Measurements from ENCODE around the gene TPM2.

TPM2 gene

DNA sequence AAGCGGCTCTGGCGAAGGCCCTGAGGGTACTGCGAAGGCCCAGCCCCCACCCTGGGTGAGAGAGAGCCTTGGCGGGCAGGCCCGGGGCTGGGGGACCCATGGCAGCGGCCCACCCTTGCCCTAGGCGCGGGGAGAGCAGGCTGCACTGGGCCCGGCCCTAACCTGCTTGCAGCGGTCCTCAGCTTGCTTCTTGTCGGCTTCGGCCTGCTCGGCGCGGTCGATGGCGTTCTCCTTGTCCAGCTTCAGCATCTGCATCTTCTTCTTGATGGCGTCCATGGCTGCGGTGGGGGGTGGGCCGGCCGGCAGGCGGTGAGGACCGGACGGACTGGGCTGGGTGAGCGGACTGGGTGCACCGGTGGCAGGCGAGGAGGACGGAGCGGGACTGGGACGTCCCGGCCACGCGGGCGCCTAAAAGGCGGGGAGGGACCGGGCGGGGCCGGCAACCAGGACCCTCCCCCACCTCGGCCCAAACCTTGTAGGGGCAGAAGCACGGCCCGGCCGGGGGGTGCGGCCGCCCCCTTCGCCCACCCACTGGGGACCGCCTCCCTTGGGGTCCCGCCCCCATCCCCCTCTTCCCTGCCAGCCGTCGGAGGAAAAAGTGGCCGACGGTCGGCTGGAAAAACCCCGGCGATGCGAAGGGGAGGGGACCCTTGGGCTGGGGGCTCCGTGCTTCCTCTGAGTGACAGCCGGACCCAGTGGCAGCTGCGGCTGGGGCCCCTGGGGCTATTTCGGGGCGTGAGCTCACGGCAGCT is at the start of gene TPM2:
Gene TPM2, minus strand, starts transcription at position 384 of the 752 bp plus-strand sequence. Its CDS starts 108 bp downstream, at position 276.
- no peak for DNase-seq

DNA sequence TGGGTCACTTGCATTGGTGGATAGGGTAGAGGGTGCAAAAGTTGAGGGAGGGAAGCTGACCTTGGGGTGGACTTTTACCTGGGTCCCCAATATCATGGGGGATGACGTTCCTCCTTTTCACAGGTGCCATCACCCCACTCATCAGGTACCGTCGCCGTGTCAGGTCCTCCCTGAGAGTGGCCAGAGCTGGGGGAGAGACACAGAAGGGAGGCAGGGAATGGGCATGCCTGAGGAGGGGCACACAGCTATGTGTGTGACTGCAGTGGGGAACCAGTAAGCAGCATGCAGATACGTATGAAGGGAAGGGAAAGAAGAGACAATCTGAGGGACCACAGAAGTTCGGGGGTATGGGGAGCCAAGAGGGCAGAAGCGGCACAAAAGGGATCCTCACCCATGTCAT is 49.2 kb upstream of the TPM2 start:
- no peak for DNase-seq

DNA sequence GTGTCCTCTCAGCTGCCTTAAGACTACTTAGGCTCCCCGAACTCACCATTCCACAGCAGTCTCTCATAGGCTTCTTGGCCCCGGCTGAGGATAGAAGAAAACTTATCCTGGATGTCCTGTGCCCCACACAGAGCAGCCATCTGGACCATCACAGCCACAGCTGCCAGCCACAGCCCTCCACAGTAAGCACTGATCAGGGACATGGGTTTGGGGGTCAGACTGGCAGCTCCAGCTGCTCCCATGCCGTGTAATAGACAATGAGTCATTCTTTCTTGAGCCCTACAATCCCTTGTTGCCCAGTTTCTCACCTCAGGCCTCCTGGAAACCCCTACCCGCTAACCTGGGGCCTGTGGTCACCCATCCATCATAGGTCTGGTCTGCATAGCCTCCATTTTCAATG is 48.5 kb upstream of the TPM2 start:
- DNase-seq = no peak

DNA sequence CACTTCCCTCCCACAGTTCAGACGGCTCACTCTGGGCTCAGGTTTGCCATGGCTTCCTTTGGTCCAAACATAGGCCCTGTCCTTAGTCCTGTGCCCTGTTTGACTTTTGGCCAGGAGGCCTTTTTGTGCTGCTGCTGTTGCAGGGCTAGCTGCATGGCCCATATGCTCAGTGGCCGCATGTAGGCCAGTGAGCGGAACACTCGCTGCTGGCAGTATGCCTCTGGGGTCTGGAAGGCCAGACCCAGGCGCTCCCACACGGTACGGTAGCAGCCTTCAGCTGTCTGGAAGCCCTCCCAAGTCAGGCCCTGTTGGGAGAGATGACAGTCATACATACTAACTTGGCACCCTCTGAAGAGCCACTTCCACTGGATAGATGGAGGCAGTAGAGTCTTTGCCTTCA is 47.4 kb upstream of the TPM2 start:
- DNase-seq = no peak

DNA sequence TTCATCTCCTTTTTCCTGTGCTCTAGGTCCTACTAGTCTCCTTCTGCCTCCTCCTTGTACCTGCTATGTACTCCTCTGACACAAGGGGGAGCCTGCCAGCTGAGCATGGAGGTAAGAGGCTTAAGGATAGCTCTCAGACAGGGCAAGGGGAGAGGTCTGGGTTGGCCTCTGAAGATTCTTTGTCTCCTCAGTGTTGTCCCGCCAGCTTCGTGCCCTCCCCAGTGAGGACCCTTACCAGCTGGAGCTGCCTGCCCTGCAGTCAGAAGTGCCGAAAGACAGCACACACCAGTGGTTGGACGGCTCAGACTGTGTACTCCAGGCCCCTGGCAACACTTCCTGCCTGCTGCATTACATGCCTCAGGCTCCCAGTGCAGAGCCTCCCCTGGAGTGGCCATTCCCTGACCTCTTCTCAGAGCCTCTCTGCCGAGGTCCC is 46.5 kb upstream of the TPM2 start:
- peak; percentile 74 for DNase-seq

DNA sequence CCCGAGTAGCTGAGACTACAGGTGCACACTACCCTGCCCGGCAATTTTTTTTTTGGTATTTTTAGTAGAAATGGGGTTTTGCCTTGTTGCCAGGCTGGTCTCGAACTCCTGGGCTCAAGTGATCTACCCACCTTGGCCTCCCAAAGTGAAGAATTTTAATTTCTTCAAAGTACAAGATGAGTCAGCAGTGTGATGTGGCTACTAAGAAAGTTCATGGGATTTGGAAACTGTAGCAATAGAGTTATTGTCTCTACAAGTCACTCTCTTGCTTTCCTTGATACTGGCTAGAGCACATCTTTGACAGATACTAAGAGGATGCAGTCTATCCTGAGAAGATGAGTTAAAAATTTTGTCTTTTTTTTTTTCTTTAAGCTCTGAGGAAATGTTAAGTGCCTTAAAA is 44.4 kb upstream of the TPM2 start:
- DNase-seq = no peak

DNA sequence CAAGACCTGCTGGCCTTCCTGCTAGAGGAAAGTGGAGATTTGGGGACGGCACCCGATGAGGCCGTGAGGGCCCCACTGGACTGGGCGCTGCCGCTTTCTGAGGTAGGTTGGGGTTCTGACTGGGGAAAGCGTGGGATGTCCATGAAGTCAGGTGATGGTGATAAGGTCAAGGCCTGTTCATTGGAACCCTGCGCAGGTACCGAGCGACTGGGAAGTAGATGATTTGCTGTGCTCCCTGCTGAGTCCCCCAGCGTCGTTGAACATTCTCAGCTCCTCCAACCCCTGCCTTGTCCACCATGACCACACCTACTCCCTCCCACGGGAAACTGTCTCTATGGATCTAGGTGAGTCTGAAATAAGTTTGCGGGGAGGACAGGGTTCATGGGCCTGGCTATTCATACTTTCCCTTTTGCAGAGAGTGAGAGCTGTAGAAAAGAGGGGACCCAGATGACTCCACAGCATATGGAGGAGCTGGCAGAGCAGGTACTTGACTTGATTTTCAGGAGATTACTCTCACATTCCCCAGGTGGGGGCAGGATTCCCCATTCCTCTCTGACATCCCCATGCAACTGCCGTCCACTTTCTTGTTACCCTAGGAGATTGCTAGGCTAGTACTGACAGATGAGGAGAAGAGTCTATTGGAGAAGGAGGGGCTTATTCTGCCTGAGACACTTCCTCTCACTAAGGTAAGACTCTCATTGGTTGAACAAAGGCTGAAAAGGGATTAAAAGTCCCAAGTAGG is 43.2 kb upstream of the TPM2 start:
- DNase-seq = peak; percentile 32

- DNase-seq = peak; percentile 97
Measured at GRCh38 chr9:35732185-35732799, 42.6 kb upstream of the TPM2 start, which contains the start of the genes CREB3 and TLN1. Gene CREB3 (plus strand): TSS chr9:35732666. CDS start chr9:35732773, 107 bp downstream. Gene TLN1 (minus strand): TSS chr9:35732195. CDS start chr9:35725694, 6,501 bp downstream.

GRCh38 chr9:35731415-35732184 is 41.9 kb upstream of the TPM2 start:
- no peak for DNase-seq

GRCh38 chr9:35730486-35730854 is 40.7 kb upstream of the TPM2 start:
- no peak for DNase-seq

DNA sequence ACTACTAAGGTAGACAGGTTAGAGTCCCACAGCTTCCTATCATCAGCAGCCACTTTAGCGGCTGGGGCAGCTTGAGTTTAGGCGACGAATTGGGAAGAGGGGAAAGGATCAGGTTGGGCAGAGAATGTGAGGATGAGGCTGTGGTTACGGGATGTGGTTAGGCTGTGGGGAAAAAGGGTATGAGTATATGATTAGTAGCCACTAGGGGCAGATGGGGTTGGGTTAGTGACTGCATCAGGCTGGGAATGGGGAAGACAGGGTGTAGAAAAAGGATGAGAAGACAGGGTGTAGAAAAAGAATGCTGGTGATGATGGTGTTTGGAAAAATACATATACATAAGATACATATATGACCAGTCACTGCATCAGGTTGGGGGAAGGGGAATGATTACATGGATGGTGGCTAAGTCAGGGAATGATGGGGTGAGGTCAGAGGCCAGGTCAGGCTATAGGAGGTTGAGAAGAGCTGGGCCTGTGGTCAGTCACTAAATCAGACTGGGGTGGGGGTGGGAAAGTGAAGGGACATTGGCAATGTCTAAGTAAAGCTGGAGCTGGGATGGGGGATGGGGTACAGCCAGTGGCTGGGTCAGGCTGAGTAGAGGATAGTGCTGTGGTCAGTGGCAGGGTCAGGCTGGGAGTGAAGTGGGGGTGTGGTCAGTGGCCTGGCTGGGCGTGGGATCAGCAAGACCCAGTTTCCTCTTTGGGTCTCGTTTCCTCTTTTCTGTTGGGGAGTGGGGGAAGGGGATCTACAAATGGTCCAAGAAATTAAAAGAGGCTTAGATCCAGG is 40.2 kb upstream of the TPM2 start:
- DNase-seq = peak; percentile 31

- DNase-seq = no peak
Measured at GRCh38 chr9:35729101-35729500, 39.4 kb upstream of the TPM2 start.

GRCh38 chr9:35728041-35728971 is 38.6 kb upstream of the TPM2 start:
- DNase-seq = peak; percentile 30

GRCh38 chr9:35727676-35728040 is 37.9 kb upstream of the TPM2 start:
- no peak for DNase-seq

DNA sequence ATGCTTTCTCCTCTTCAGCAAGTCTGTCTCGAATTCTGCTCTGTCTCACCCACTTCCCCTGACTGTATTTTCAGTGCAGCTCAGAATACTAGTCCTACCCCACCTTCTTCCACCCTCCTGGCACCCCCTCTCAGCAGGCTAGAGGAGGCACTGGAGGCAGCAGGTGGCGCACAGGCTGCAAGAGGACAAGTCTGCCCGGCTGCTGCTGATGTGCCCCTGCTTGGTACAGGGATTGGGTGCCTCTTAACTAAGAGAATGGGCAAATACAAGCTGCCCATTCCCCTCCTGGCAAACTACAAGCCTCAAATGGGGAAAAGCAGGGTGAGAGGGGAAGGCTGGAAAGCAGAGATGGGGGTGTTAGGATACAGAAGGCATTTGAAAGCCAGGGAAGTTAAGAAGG is 37.2 kb upstream of the TPM2 start:
- DNase-seq = peak; percentile 28

DNA sequence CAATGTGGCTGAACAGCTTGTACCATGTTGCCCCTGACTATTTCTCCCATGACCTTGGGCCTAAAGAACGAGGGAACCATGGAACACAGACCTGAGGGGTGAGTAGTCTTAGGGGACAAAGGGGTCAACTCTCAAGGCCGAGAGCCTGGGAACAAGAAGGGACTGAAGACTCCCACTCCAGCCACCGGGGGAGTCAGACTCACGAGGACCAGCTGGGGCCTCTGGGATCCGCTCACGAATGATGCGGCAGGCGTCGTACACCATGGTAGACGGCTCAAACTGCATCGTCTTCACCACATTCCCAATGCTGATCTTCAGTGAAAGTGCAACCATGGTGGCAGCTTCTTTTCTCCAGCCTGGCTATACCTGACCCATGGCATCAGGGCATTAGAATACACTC is 35.6 kb upstream of the TPM2 start:
- no peak for DNase-seq

DNA sequence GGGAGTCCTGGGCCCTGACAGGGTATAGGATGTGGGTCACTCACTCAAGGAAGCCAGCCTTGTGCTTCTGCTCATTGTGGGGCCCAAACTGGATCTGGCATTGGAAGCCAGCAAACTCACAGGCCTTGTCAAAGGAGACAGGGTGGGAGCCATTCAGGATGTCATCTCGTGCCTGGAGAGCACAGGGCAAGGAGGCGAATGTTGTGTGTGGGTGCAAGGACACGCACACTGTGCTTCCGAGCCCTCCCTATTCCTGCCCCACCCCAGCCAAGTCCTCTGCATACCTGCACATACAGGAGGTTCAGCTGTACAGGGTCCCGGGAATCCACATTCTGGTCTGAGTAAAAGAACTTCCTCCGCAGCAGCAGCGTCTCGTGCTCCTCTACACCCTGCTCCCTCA is 34.2 kb upstream of the TPM2 start:
- DNase-seq = no peak

GRCh38 chr9:35723426-35723825 is 33.7 kb upstream of the TPM2 start:
- DNase-seq = no peak

DNA sequence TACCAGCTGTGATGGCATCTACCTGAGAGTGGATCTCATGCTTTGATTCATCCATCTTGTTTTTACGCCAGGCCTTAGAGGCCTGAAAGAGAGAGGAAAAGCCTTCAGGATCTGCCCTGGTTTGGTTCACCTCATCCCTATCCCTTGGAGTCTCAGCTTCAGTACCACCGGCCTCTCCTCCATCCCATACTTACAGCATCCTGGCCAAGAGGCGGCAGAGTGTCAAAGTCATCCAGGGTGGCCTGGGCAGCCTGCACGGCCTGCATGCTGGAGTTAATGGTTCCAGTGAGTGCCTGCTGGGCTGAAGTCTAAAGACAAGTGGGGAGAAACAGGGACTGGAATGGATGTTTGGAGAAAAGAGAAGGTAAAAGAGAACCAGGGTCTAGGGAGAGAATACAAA is 29.8 kb upstream of the TPM2 start:
- DNase-seq = no peak

DNA sequence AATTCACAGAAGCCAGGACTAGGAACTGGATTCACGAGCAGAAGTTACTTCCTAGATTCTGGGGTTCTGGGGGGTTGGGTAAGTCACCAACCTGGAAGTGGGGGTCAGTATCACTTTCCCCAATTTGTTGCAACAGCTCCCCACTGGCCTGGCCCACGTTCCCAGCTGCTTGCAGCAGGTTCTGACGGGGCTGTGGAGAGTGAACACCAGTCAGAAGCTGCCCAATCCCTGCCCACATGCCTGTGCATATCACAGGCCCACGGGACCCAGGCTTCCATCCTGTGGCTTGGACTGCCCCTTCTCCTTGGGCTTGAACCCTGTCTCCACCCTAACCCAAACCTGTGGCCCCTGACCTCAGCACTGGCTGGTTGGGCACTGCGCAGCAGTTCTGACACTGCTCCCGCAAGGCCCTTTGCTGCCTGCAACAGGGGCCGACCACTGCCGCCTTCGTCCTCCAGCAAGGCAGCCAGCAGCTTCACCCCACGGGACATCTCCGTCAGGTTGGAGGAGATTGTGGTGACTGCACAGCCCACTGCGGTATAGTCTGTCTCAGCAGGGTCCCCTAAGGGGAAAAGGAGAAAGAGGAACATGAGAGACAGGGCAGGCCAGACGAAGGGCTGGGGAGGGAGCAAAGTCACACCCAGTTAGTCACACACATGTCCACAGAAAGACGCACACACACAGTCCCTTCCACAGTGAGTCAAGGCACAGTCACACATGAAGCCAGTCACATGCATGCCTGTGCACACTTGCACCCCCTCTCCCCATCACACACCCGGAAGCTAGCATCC is 29.2 kb upstream of the TPM2 start:
- DNase-seq = no peak
